NCI-H1436 (cell line): ENCODE data around the gene MICAL3.

Experiments
- DNase-seq: peaks from one replicate; lab custom pipeline; 2025; lab: John Stamatoyannopoulos, UW

Gene MICAL3

DNA sequence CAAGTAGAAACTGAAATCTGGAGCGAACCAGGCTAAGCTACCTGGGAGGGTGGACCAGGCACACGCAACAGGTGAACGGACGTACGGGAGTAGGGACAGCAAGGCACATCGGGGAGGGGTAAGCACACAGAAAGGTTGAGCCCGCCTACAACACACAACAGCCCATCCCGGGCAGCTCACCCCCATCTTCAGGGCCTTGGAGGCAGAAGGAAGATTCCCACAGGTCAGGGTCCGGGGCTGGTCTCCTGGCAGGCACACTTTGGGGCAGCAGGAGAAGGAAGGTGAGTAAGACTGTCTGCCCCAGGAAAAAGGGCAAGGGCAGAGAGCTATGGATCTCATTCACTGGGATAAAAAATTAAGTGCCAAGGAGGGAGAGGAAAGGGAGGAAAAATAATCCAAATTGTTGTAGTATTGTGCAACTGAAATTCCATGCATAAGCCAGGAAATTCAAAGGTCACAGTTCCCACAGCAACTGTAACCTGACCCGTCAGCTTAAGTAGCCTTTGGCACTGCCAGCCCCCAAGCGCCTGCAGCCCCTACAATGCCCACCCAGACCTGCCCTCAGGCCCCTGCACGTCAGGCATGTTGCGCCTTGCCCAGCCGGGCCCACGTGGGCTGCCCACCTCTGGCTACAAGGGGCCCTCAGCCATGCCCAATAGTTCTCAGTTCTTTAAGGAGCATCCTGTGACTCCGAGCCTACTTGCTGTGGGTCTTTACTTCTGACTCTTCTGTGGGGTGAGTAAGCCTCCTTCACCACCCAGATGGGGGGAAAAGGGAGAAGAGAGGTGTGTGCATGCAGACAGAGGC lies 51.8 kb downstream of the MICAL3 start:
- no peak for DNase-seq

DNA sequence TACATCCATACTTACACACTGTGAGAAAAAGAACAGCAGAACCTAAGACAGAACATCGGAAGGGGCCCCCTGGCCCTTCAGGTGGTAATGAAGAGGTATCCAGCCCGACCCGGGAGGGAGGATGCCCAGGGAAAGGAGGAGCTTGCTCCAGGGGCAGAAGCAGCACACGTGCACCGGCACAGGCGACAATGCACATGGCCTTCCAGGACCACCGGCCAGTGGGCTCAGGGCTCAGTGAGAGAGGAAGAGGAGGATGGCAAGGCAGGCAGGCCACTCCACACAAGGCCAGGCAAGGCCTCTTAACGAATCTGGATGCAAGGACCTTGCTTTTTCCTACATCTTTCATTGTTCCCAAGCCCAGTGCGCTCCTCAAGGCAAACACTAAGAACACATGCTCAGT lies 52.6 kb downstream of the MICAL3 start:
- DNase-seq = no peak

DNA sequence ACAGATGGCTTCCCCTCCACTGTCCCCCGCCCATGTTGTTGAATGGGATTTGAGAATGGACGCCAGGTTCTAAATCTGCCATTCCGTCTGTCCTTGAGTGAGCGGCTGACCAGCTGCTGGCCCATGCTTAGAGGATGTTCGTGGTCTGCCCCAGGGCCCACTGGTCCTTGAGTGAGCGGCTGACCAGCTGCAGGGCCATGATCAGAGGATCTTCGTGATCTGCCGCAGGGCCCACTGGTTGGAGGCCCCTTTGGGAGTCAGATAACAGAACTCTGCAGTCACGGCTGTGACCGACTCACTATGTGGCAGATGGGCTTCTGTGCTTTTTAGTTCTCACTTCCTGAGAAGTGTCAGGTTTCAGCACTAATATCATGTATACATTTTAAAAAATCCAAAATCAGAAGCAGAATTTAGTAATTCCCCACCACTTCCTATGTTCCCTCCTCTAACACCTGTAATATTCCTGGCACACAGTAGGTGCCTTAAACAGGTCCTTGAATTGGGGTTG lies 54.1 kb downstream of the MICAL3 start:
- no peak for DNase-seq

DNA sequence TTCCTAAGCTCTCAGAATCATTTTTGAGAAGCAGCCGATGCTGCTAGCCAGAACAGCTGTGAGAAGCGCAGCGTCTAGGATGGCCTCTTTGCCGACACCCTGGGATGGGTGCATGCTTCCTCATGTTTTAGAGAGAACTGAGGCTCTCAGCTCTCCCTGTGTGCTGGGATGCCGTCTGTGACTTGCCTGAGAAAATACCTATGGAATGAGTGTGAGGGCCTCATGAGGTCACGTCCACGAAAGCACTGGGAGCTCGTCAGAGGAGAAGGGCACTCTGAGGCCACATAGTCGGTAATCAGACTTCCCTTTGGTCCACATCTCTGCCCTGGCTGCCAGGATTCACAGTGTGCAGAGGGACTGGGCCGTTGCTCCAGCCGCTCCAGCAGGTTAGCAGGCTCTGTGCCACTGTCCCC lies 54.7 kb downstream of the MICAL3 start:
- DNase-seq = no peak

DNA sequence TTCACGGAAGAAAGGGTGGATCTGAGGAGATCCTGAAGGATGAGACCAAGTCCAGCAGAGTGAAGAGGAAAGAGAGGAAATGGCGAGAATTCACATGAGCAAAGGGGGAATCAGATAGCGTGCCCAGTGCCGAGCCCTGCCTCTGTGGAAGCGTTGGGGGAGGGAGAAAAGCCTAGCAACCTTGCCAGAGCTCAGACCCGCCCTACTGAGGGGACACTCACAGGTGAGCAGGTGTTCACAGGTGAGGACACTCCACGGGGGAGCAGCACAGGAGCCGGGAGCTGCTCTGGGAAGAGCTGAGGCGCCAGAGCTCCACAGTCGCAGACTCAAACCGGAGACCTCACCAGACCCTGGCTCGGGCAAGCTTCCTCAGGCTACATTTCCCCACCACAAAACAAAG lies 56.2 kb downstream of the MICAL3 start:
- DNase-seq = no peak

DNA sequence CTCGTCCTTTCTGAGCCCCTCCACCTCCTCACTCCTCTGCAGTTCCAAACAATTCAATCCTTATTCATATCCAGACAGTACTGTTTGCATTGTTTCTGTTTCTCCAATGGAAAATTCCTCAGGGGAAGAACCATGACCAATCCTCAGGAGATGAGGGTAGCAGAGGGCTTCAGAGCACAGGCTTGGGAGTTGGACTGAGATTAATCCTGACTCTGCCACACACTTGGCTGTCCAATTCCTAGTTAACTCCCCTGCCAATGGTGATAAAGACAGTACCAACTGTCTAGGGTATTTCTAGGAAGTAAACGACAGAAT lies 58.0 kb downstream of the MICAL3 start:
- no peak for DNase-seq

DNA sequence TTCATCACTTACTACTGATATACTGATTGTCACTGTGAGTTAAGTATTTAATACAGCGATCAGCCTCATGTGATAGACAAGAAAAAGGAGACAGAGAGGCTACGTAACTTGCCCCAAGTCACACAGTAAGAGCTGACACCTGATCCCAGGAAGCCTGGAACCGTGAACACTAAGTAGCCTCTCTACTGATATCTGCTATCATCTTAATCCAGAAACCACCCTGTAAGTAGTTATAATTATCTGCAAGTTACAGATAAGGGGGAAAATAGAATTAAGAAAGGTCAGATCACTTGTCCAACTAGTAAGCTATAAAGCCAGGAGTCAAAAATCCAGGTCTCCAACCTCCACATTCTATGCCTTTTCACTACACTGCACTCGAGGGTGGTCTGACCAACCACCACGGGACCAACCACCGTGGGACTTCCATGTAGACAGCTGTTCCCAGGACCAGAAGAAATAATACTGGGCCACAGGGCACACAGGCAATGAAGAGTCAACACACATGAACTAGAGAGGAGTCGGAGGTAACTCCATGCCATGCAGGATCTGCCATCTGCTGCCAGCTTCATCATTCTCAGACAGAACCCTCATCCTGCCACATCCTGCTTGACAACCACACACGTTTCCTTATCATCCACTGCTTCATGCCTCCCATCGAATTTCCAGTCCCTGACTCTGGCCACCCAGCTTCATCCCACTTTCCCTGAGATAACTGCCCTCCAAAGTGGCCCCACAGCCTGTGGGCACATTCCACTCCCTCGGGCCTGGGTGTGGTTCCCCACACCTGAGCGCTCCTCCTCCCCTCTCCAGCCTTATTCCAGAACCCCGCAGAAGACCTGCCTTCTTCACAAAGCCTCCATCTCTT lies 58.6 kb downstream of the MICAL3 start:
- no peak for DNase-seq

DNA sequence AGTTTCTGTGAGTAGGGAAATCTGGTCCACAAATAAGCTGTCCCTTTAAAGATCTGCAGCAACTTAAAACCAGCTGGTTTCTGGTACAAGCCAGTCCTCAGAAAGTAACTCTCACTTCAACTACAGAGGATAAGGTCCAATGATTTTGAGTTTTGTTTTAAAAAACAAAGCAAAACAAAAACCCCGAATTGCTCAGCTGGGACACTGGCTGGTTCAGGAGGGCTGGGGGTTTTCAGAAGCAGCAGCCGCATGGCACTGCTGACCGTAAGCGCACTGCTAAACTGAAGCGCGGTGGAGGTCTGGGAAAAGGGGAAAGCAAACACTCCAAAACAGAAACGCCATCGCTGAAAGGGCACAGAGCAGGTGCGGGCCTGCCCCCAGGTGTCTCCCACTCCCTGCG lies 59.7 kb downstream of the MICAL3 start:
- no peak for DNase-seq

DNA sequence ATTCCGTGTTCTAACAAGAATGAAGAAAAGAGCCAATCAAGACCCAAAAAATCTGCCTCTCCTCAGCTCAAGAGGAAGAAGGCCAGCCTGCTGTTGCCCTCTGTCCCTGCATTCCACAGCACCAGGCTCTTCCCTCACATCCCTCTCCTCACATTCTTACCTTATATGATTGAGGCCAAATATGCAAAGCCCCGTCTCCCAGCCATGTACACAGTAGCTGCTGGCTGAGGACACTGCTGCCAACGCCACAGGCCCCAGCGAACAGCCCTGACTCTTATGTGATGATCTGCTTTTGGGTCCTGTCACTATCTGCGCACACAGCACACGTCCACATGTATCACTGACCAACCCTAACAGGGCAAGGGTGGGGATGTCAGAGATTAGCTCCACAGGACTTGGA lies 60.2 kb downstream of the MICAL3 start:
- DNase-seq = no peak

DNA sequence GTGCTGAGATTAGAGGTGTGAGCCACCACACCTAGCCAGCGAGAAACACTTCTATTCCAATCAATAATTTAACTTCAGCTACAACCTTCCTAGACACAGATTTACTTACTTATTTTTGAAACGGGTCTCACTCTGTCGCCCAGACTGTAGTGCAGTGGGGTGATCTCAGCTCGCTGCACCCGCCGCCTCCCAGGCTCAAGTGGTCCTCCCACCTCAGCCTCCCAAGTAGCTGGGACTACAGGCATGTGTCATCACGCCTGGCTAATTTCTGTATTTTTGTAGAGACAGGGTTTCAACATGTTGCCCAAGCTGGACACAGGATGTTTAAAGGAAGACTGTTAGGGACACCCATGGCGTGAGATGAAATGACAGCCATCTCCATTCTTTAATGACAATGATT lies 61.3 kb downstream of the MICAL3 start:
- no peak for DNase-seq

DNA sequence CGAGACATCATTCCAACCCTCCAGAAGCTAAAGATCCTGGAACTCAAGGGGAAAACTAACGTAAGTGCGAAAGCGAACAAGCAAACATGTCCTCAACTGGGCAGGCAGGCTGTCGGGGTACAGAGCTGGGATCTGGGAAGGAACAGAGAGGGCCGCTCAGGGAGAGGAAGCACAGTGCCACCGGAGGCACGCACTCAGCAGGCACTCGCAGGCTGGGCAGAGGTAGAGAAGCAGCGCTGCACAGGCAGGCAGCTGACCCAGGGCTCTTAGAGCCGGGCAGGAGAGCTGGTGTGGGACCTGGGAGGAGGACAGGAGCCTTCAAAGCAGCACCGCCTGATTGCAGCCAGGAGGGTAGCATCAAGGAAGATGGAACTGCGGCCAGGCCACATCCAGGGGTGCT lies 62.2 kb downstream of the MICAL3 start:
- no peak for DNase-seq

DNA sequence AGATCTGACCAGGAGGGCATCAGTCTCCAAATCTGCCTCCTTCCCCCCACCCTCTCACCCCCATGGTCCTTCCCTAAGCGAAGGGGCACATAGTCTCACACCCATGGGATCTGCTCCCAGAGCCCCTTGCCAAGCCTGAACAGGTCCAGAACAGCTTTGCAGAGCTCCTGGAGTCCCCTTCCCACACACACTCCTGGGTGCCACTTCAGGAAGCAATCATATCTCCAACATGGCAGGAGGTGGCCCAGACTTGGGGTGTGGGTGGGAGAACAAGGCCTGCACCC lies 63.0 kb downstream of the MICAL3 start:
- no peak for DNase-seq

DNA sequence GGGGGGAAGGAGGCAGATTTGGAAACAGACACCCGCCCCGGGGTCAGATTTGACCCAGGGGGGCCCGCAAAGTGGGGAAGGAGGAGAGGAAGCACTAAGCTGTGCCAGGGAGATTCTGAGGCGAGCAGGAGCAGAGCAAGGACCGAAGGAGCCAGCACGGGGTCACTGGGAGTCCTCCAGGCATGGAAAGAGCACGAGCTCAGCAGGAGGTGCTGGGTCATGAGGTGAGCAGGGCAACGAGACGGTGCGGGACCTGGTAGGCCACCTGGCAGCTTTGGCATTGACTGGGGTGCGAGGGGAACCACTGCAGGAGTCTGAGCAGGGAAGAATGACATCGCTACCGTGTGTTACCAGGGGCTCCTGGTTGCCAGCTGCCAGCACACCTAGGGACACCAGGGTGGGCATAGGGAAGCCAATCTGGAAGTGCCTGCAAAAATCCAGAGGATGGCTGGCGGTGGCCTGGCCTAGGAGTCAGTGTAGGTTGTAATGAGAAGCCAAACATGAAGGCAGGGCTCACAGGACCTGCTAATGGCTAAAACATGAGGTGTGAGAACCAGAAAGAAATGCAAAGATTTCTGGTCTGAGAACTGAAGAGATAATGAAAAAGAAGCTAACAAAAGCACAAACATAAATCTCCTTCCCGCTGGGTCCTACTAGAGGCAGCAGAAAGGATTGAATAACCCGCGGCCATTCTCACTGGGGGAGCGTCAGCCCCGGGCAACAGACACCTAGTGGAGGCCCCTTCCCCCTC lies 63.5 kb downstream of the MICAL3 start:
- no peak for DNase-seq

DNA sequence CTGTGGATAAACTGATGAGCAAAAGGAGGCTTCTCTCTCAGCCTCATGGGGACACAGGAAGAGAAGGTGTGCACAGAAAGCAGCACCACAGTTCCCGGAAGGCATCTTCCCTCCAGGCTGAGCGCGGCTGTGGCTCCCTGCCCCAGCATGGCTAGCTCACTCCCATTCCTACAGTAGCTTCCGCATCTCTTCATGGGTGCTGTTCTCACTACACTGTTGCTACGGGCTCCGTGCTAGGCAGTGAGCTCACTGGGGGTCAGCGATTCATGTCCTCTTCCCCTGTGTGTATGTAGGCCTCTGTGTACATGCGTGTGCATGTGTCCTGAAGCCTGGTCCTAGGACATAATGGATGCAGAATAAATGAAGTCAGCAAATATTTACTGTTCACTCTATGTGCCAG lies 64.3 kb downstream of the MICAL3 start:
- no peak for DNase-seq

DNA sequence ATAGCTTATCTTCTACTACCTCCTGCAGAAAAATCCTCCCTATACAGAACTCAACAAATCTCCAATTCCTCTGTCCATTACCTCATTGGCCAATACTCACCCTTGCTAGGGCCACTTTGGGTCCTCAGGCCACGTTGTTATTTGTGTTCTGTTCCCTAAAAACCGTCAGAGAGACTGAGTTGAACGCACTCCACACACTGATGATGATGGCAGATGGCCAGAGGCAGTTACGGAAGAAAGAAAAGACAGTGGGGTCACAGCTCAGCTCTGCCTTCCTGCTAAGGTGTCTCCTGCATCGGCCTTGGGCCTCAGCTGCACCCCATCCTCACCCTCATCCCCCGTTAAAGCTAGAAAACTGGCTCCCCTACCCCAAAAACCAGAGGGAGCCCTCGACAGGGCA lies 66.2 kb downstream of the MICAL3 start:
- no peak for DNase-seq

DNA sequence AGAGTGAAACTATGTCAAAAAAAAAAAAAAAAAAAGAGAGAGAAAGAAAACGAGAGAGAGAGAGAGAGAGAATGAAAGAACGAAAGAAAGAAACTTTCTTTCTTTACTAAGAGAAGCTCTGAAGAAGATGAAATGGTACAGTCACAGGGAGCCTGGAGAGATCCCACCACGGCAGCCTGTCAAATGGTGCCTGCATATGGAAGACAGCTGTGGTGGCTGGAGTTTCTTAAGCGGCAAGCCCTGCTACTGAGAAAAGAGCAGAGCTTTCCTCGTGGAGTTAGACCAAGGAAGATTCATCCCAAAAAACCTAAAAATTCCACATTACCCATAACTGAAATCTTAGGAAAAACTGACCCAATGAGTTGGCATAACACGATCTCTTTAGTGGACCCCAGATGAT lies 66.7 kb downstream of the MICAL3 start:
- no peak for DNase-seq

DNA sequence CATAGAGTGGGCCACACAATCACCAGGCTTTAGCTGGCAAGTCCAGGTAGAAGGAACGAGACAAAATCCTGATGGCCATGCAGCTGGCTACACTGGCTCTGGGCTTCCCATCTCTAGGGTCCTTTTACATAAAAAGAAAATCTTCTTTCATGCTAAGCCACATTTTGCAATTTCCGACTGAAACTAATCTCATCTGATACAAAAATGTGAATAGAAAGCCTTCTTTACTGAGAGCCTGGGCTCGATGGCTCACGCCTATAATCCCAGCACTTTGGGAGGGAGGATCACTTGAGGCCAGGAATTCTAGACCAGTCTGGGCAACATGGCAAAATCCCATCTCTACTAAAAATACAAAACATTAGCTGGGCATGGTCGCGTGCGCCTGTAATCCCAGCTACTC lies 67.2 kb downstream of the MICAL3 start:
- no peak for DNase-seq

DNA sequence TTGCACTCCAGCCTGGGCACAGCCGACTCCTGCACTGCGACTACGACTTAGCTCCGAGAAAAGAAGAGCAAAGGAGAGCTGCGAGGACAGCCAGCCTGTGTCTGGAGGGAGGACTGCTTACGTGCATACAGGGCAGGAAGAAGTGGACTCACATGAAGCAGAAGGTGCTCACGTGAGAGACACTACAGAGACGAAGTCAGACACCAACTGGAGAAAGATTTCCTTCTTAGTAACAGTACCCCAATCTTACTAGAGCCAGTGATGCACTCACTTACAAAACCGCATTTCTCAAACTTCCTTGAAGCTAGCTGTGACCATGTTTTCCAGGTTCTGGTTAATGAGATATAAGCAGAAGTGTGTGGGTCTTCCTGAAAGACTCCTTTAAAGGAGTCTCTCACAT lies 67.7 kb downstream of the MICAL3 start:
- no peak for DNase-seq

DNA sequence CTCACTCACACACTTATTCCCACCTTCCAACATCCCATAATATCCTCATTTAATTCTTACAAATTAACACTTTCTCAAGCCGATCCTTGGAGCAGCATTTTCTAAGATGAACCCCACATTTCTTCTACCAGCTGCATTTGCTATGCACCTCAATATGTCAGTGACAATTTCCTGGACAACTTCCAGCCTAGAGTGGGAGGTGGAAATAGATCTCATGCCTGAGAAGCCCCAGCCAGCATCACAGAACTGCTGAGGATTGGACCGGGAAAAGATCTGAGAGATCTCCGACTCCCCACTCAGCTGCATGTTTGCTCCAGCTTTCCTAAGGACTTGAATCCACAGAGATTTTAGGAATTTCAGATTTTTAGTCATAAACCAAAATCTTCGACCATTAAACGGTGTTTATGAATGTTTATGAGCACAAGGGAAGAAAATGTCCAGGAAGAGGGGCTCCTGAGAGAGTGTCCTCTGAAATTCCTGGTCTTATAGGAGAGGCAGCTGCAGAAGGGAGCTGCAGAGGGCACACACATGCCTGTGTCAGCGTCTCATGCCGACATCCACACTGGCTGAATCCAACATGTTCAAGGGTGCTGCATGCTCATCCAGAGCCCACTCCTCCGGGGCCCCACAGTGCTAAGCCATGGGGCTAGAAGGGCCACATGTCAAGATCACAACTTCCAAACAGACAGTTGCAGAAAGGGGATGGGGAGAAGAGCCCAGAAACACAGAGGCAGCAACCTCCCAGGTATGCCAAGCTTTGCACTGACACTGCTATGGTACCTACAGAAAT lies 68.6 kb downstream of the MICAL3 start:
- DNase-seq = no peak

DNA sequence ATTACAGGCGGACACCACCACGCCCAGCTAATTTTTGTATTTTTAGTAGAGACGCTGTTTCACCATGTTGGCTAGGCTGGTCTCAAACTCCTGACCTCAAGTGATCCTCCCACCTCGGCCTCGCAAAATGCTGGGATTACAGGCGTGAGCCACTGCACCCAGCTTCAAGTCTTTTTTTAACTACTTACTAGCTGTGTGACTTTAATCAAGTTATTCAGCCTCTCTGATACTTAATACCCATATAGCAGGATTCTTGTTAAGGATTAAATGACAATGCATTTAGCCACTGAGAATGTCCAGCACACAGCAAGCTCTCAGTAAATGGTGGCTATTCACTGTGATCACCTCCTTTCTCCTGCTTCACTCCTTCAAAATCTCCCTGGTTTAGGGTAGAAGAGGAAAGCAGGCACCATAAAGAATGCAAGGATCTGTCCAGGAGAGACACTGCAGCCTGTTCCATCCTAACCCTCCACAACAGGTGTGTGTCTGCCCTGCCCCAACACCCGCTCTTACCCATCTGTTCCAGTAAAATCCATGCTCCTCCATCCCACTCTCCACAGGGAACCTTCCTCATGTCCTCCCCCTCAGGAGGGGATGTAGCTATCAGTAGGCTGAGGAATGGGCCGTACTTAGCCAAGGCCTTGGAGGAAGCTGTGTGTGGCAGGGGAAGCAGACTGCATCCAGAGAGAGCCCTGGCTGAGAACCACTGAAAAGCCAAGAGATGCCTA lies 69.3 kb downstream of the MICAL3 start:
- no peak for DNase-seq

DNA sequence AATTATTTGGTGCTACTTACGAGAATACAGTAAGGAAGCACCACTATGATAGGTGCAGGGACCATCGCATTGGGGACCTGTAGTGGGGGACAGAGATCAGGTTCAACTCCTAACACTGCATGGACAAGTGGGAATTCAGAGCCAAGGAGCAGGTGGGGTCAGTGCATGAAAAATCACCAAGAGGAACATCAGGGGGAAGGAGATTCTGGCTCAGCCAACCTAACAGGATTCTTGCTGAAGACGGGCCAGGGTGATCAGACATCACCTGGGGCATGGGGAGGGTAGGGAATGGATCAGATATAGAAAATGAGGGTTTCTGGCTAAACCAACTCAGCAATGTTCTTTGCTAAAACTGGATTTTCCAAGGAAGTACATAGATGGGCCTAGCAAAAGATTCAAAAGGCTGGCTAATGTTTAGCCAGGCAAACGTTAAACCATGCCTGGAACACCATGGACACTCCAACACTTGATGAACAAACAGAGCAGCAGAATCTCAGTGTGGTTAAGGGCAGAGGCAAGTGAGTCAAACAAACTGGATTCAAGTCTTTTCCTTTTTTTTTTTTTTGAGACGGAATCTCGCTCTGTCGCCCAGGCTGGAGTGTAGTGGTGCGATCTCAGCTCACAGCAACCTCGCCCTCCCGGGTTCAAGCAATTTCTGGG lies 70.0 kb downstream of the MICAL3 start:
- no peak for DNase-seq
